Stomach (tissue), 9 donors: Measurements from ENCODE around the gene POLR1B. TPM values are rescaled to one million over a fixed set of nuclear protein-coding genes. Genes with fewer than 3 reads are reported as not detected.
A peak's percentile ranks its signal among the peaks of the same experiment; 100 is the strongest.

Source experiments
- DNase-seq, 2 donors: peaks; one replicate each; pipeline versions ENCODE4 v3.0.0 to v3.0.0-alpha.2; 2013 to 2019
- H3K27ac ChIP-seq, 5 donors: fragments of 200-600 bp in 4 of 5; sonication (generic) in 4 of 5; one replicate each; pipeline ENCODE4 v1.5.1; 2013 to 2019; ENCODE audit warnings: mild to moderate bottlenecking in 1 of 5, moderate library complexity in 1 of 5
- H3K27me3 ChIP-seq, 3 donors: fragments of 200-600 bp; sonication (generic); one replicate each; pipeline ENCODE4 v1.5.1; 2017 to 2019; ENCODE audit warnings: mixed run types in 1 of 3
- H3K36me3 ChIP-seq, 4 donors: fragments of 200-600 bp; sonication (generic); 1 replicate in 3 of 4; 2 replicates in 1 of 4; pipeline ENCODE4 v1.5.1; 2016 to 2019
- H3K4me1 ChIP-seq, 4 donors: fragments of 200-600 bp; sonication (generic); one replicate each; pipeline ENCODE4 v1.5.1; 2016 to 2019
- H3K4me3 ChIP-seq, 4 donors: fragments of 200-600 bp; sonication (generic) in 3 of 4; one replicate each; pipeline ENCODE4 v1.5.1; 2016 to 2019; ENCODE audit warnings: mild to moderate bottlenecking in 1 of 4
- H3K9me3 ChIP-seq, 4 donors: fragments of 200-600 bp; sonication (generic); one replicate each; pipeline ENCODE4 v1.5.1; 2016 to 2019
- EP300 ChIP-seq: sonication (generic); formaldehyde crosslinking; IDR thresholded peaks from one replicate; pipeline ENCODE4 v1.6.1; 2017; ENCODE audit warnings: antibody characterized with exemption
- POLR2A ChIP-seq, 4 donors: fragments of 450-650 bp; IDR thresholded peaks; one replicate each; pipeline ENCODE4 v1.6.1; 2016; ENCODE audit warnings: antibody characterized with exemption in 4 of 4, control low read depth in 2 of 4, mild to moderate bottlenecking in 1 of 4, moderate library complexity in 1 of 4
- POLR2AphosphoS5 ChIP-seq, 3 donors: sonication (generic); formaldehyde crosslinking; IDR thresholded peaks; one replicate each; pipeline ENCODE4 v1.6.1; 2016; ENCODE audit warnings: antibody characterized with exemption in 3 of 3
- WGBS, 5 donors: extraction: QIAGEN DNeasy Blood & Tissue Kit in 3 of 5; methylation state at CpG; one replicate each; pipeline versions ENCODE4 v1.1.5 to v1.1.7; 2013 to 2018; 5-methylcytosine and 5-hydroxymethylcytosine counted together
- intact Hi-C: fragments of 100-400 bp; cut with DNase I; formaldehyde crosslinking; loops from one replicate; pipeline ENCODE4 v1.15.1; 2023; ENCODE audit warnings: low total_unique reads
- polyA plus RNA-seq, 3 donors: library from polyadenylated mRNA; stranded (reverse); fragments of 200-250 nt; gene quantifications; one replicate each; pipeline ENCODE4 v1.2.3, GENCODE V29; 2013
- total RNA-seq, 5 donors: library from RNA; depleted of rRNA; stranded (reverse); fragments of >200 nt; gene quantifications; one replicate each; pipeline versions ENCODE4 v1.1.0 to v1.2.3, GENCODE V29; 2014 to 2016
- TF ChIP-seq, protein P1 (sequence below), 7 experiments: fragments of 450-650 bp in 4 of 7; fragments of 200-600 bp in 3 of 7; sonication (generic) in 3 of 7; IDR thresholded peaks; one replicate each; pipeline ENCODE4 v1.5.1; 2016 to 2019; ENCODE audit warnings: antibody characterized with exemption in 7 of 7, control low read depth in 2 of 7, mild to moderate bottlenecking in 1 of 7
- donor health status: healthy with polysubstance abuse.
- donor health status: Bipolar disorder and iron deficiency.
- donor health status: healthy.

Gene POLR1B
- total and polyA plus RNA-seq, 8 donors: 2.7 to 42.9 (median 10.9) TPM

GRCh38 chr2:112541315-112542122 is 746 bp upstream of the POLR1B start:
- Histone ChIP-seq H3K9me3 (no peaks in the 10 kb centered on the region), H3K27ac (peak overlapping the region; percentile 83 to 90 (median 89)), H3K4me1 (peaks cover 8 to 32% (median 23%) of the 10 kb centered on the region in 4 donors), H3K36me3 (peaks cover 0 to 10% (median 4%) of the 10 kb centered on the region in 4 donors), H3K27me3 (no peaks in the 10 kb centered on the region), H3K4me3 (peak overlapping the region; percentile 77 to 97 (median 89))
- intact Hi-C loops: loop anchor here (10.0 kb wide), 1 partner anchor 57 kb away; the partner anchor contains the start of gene TTL
- DNase-seq: peak in 1 of 2 donors; percentile 90
- WGBS, 5 donors: 18 to 20% (median 19%) methylated on average over 34 of the region's 34 CpGs
- TF ChIP-seq POLR2A (IDR thresholded peaks at IDR 0.05) (no peak), POLR2AphosphoS5 (IDR thresholded peaks at IDR 0.05) (peak in 1 of 3 donors; percentile 42), EP300 (no peak)
- TF ChIP-seq, protein P1, sequence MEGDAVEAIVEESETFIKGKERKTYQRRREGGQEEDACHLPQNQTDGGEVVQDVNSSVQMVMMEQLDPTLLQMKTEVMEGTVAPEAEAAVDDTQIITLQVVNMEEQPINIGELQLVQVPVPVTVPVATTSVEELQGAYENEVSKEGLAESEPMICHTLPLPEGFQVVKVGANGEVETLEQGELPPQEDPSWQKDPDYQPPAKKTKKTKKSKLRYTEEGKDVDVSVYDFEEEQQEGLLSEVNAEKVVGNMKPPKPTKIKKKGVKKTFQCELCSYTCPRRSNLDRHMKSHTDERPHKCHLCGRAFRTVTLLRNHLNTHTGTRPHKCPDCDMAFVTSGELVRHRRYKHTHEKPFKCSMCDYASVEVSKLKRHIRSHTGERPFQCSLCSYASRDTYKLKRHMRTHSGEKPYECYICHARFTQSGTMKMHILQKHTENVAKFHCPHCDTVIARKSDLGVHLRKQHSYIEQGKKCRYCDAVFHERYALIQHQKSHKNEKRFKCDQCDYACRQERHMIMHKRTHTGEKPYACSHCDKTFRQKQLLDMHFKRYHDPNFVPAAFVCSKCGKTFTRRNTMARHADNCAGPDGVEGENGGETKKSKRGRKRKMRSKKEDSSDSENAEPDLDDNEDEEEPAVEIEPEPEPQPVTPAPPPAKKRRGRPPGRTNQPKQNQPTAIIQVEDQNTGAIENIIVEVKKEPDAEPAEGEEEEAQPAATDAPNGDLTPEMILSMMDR (IDR thresholded peaks at IDR 0.05): no peak

- TF ChIP-seq POLR2A (IDR thresholded peaks at IDR 0.05) (no peak), EP300 (no peak), POLR2AphosphoS5 (IDR thresholded peaks at IDR 0.05) (no peak)
- TF ChIP-seq, protein P1 (IDR thresholded peaks at IDR 0.05): no peak
- Histone ChIP-seq H3K4me3 (peak overlapping the region; percentile 77 to 97 (median 89)), H3K27ac (peak overlapping the region in 3 of 5 donors; percentile 86 to 90 (median 89)), H3K9me3 (no peaks in the 10 kb centered on the region), H3K4me1 (peaks cover 8 to 32% (median 23%) of the 10 kb centered on the region in 4 donors), H3K36me3 (peaks cover 8 to 23% (median 18%) of the 10 kb centered on the region in 4 donors), H3K27me3 (no peaks in the 10 kb centered on the region)
- intact Hi-C loops: loop anchor here (10.0 kb wide), 1 partner anchor 58 kb away; the partner anchor contains the start of gene TTL
- DNase-seq: peak in 1 of 2 donors; percentile 30
- 2 to 4% (median 4%) methylated on average over 18 of the region's 18 CpGs for WGBS, 5 donors
These were observed 858 bp downstream of the POLR1B start for GRCh38 chr2:112542984-112543661.

GRCh38 chr2:112547333-112547732 is 5.1 kb downstream of the POLR1B start:
- 83 to 94% (median 89%) methylated on average over 4 of the region's 4 CpGs for WGBS, 5 donors
- H3K4me1 ChIP-seq: peaks cover 8 to 25% (median 16%) of the 10 kb centered on the region in 4 donors
- intact Hi-C loops: loop anchor here (10.0 kb wide), 1 partner anchor 63 kb away; the partner anchor contains the start of gene TTL
- H3K36me3 ChIP-seq: peaks cover 18 to 65% (median 60%) of the 10 kb centered on the region in 4 donors
- DNase-seq: peak in 1 of 2 donors; percentile 23
- no peaks in the 10 kb centered on the region for H3K9me3 ChIP-seq
- H3K27me3 ChIP-seq: no peaks in the 10 kb centered on the region
- TF ChIP-seq EP300: no peak
- TF ChIP-seq, protein P1 (IDR thresholded peaks at IDR 0.05): no peak
- TF ChIP-seq POLR2A (IDR thresholded peaks at IDR 0.05): no peak
- no peak overlapping the region for H3K27ac ChIP-seq
- H3K4me3 ChIP-seq: no peak overlapping the region

GRCh38 chr2:112548980-112549379 is 6.7 kb downstream of the POLR1B start:
- no peak for DNase-seq
- Histone ChIP-seq H3K4me1 (peaks cover 0 to 10% (median 3%) of the 10 kb centered on the region in 4 donors), H3K9me3 (no peaks in the 10 kb centered on the region), H3K27ac (no peak overlapping the region), H3K4me3 (no peak overlapping the region), H3K36me3 (peaks cover 33 to 82% (median 77%) of the 10 kb centered on the region in 4 donors), H3K27me3 (no peaks in the 10 kb centered on the region)
- intact Hi-C loops: loop anchor here (10.0 kb wide), 1 partner anchor 64 kb away; the partner anchor contains the start of gene TTL
- 90 to 95% (median 95%) methylated on average over 2 of the region's 2 CpGs for WGBS, 5 donors
- TF ChIP-seq POLR2A (IDR thresholded peaks at IDR 0.05) (no peak), EP300 (no peak), POLR2AphosphoS5 (IDR thresholded peaks at IDR 0.05) (no peak)
- TF ChIP-seq, protein P1 (IDR thresholded peaks at IDR 0.05): no peak
